ENCODE data around the gene PAOX.

Gene PAOX

GRCh38 chr10:133355266-133355665 lies 23.8 kb upstream of the PAOX start:
- TF ChIP-seq YY1 (IDR thresholded peaks at IDR 0.05; ENCODE audit: low read depth) = no peak
- no peak for TF ChIP-seq CEBPB (IDR thresholded peaks at IDR 0.05)
- TF ChIP-seq ZBTB7A (IDR thresholded peaks at IDR 0.05; ENCODE audit: low read depth) = no peak
- TF ChIP-seq NFIC (IDR thresholded peaks at IDR 0.05) = no peak
- no peak for TF ChIP-seq RAD21 (IDR thresholded peaks at IDR 0.05; ENCODE audit: low read depth)

- TF ChIP-seq TEAD4 (IDR thresholded peaks at IDR 0.05) = no peak
- TF ChIP-seq CREB1 (IDR thresholded peaks at IDR 0.05; ENCODE audit: low read depth) = no peak
- TF ChIP-seq TAF1 (IDR thresholded peaks at IDR 0.05; ENCODE audit: low read depth) = no peak
- no peak for TF ChIP-seq EP300 (IDR thresholded peaks at IDR 0.05; ENCODE audit: borderline replicate concordance)
- no peak for TF ChIP-seq TCF12 (IDR thresholded peaks at IDR 0.05; ENCODE audit: low read depth)
These were observed 23.1 kb upstream of the PAOX start for GRCh38 chr10:133355991-133356390.

- TF ChIP-seq YY1 (IDR thresholded peaks at IDR 0.05; ENCODE audit: low read depth) = no peak
- TF ChIP-seq MAX (IDR thresholded peaks at IDR 0.05) = no peak
- no peak for TF ChIP-seq EGR1 (IDR thresholded peaks at IDR 0.05)
- TF ChIP-seq, protein P1, sequence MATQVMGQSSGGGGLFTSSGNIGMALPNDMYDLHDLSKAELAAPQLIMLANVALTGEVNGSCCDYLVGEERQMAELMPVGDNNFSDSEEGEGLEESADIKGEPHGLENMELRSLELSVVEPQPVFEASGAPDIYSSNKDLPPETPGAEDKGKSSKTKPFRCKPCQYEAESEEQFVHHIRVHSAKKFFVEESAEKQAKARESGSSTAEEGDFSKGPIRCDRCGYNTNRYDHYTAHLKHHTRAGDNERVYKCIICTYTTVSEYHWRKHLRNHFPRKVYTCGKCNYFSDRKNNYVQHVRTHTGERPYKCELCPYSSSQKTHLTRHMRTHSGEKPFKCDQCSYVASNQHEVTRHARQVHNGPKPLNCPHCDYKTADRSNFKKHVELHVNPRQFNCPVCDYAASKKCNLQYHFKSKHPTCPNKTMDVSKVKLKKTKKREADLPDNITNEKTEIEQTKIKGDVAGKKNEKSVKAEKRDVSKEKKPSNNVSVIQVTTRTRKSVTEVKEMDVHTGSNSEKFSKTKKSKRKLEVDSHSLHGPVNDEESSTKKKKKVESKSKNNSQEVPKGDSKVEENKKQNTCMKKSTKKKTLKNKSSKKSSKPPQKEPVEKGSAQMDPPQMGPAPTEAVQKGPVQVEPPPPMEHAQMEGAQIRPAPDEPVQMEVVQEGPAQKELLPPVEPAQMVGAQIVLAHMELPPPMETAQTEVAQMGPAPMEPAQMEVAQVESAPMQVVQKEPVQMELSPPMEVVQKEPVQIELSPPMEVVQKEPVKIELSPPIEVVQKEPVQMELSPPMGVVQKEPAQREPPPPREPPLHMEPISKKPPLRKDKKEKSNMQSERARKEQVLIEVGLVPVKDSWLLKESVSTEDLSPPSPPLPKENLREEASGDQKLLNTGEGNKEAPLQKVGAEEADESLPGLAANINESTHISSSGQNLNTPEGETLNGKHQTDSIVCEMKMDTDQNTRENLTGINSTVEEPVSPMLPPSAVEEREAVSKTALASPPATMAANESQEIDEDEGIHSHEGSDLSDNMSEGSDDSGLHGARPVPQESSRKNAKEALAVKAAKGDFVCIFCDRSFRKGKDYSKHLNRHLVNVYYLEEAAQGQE (IDR thresholded peaks at IDR 0.05; ENCODE audit: low read depth) = no peak
- no peak for TF ChIP-seq EP300 (IDR thresholded peaks at IDR 0.05; ENCODE audit: borderline replicate concordance)
These were observed 22.3 kb upstream of the PAOX start for GRCh38 chr10:133356549-133357284.

DNA sequence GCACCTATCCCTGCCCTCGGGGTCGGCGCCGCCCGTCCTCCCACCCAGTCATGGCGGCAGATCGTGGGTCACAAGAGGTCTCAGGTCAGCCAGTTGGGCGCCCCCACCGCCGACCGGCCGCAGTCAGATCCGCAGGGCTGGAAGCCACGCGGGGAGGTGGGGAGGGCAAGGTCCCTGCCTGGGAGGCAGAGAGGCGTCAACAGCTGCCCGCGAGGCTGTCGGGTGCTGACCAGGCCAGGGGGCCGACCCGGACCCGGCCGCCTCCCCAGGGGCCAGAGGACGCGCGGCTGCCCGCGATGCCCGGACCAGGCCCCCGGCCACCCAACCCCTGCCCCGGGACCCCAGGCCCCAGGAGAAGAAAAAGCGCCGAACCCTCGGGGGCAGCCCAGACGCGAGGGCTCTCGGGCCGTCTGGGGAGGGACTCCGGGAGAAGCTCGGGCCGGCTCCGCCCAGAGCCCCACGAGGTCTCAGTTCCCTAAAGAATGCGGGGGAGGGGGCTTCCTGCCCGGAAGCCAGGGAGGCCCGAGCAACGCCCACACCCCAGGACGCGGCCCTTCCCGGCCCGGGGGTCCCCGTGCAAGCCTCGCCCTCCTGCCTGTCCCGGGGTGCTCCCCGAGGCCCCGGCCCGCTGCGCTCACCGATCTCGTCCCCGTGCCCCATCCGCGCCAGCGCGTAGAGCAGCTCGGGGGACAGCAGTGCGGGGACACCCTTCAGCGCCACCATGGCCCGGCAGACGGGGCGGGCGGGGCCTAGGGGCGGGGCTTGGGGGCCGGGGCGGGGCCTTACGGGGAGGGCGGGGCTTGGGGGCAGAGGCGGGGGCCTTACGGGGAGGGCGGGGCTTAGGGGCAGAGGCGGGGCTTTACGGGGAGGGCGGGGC lies 21.5 kb upstream of the PAOX start, which contains the start of gene FUOM:
TSS of gene FUOM (minus strand) at position 735 of the 877 bp plus-strand sequence. CDS start at position 723, 12 bp downstream.
- TF ChIP-seq NFIC (IDR thresholded peaks at IDR 0.05) (no peak), CEBPB (IDR thresholded peaks at IDR 0.05) (no peak), TCF12 (IDR thresholded peaks at IDR 0.05; ENCODE audit: low read depth) (no peak; the same call in 1 of the 2 replicates), EP300 (IDR thresholded peaks at IDR 0.05; ENCODE audit: borderline replicate concordance) (no peak), EGR1 (IDR thresholded peaks at IDR 0.05) (peak; percentile 88), ZBTB7A (IDR thresholded peaks at IDR 0.05; ENCODE audit: low read depth) (peak; percentile 92), USF1 (IDR thresholded peaks at IDR 0.05) (0 out of 2 replicates have a peak, but pooled peaks have one; percentile 11), MAX (IDR thresholded peaks at IDR 0.05) (peak; percentile 93), YY1 (IDR thresholded peaks at IDR 0.05; ENCODE audit: low read depth) (peak; percentile 73), TEAD4 (IDR thresholded peaks at IDR 0.05) (no peak), FOXM1 (IDR thresholded peaks at IDR 0.05; ENCODE audit: borderline replicate concordance, low read depth) (no peak)

- no peak for TF ChIP-seq FOXM1 (IDR thresholded peaks at IDR 0.05; ENCODE audit: borderline replicate concordance, low read depth)
- no peak for TF ChIP-seq TCF12 (IDR thresholded peaks at IDR 0.05; ENCODE audit: low read depth)
These were observed 20.7 kb upstream of the PAOX start for GRCh38 chr10:133358162-133358924.

GRCh38 chr10:133358925-133359310 lies 20.1 kb upstream of the PAOX start:
- TF ChIP-seq USF1 (IDR thresholded peaks at IDR 0.05) (no peak), EP300 (IDR thresholded peaks at IDR 0.05; ENCODE audit: borderline replicate concordance) (no peak), YY1 (IDR thresholded peaks at IDR 0.05; ENCODE audit: low read depth) (no peak), MAX (IDR thresholded peaks at IDR 0.05) (no peak), ZBTB7A (IDR thresholded peaks at IDR 0.05; ENCODE audit: low read depth) (no peak), CEBPB (IDR thresholded peaks at IDR 0.05) (no peak), FOXM1 (IDR thresholded peaks at IDR 0.05; ENCODE audit: borderline replicate concordance, low read depth) (no peak)
- TF ChIP-seq, protein P1 (IDR thresholded peaks at IDR 0.05; ENCODE audit: low read depth) = no peak

Data from Ishikawa (cell line).